Esophagus (tissue), 2 donors: ENCODE data around the gene RASSF8. TPM values are rescaled to one million over a fixed set of nuclear protein-coding genes. Genes with fewer than 3 reads are reported as not detected.

Experiments
- H3K27ac ChIP-seq, 2 donors: one replicate each; pipeline ENCODE4 v1.5.1; 2013; ENCODE audit warnings: low read depth in 2 of 2, mild to moderate bottlenecking in 2 of 2, inconsistent platforms in 1 of 2, low read length in 1 of 2, moderate library complexity in 1 of 2
- H3K27me3 ChIP-seq, 2 donors: one replicate each; pipeline ENCODE4 v1.6.1; 2013; ENCODE audit warnings: low read length in 2 of 2, control low read depth in 1 of 2, mild to moderate bottlenecking in 1 of 2; ENCODE audit not compliant: insufficient read depth in 2 of 2, control insufficient read depth in 1 of 2
- H3K36me3 ChIP-seq, 2 donors: one replicate each; pipeline ENCODE4 v1.6.1; 2013; ENCODE audit warnings: low read length in 1 of 2; ENCODE audit not compliant: control insufficient read depth in 2 of 2, insufficient read depth in 2 of 2
- H3K4me1 ChIP-seq, 2 donors: one replicate each; pipeline ENCODE4 v1.6.1; 2013; ENCODE audit warnings: low read length in 1 of 2; ENCODE audit not compliant: control insufficient read depth in 2 of 2, insufficient read depth in 2 of 2
- H3K4me3 ChIP-seq, 2 donors: one replicate each; pipeline ENCODE4 v1.5.1; 2013; ENCODE audit warnings: low read length in 2 of 2, mild to moderate bottlenecking in 2 of 2, low read depth in 1 of 2, moderate library complexity in 1 of 2
- H3K9me3 ChIP-seq, 2 donors: one replicate each; pipeline ENCODE4 v1.6.1; 2013; ENCODE audit warnings: mild to moderate bottlenecking in 2 of 2, low read depth in 1 of 2, low read length in 1 of 2, moderate library complexity in 1 of 2; ENCODE audit not compliant: control insufficient read depth in 2 of 2, insufficient read depth in 1 of 2
- WGBS, 2 donors: extraction: QIAGEN DNeasy Blood & Tissue Kit; methylation state at CpG; one replicate each; pipeline ENCODE4 v1.1.7; 2013; 5-methylcytosine and 5-hydroxymethylcytosine counted together
- polyA plus RNA-seq, 2 donors: library from polyadenylated mRNA; stranded (reverse); fragments of 200-250 nt; gene quantifications; one replicate each; pipeline ENCODE4 v1.2.3, GENCODE V29; 2013
- donor health status: healthy with polysubstance abuse.
- donor health status: Bipolar disorder and iron deficiency.

The RASSF8 gene
- polyA plus RNA-seq, 2 donors = 0.83 to 1.8 TPM

- WGBS, 2 donors = 67 to 68% methylated on average over 2 of the region's 2 CpGs
- H3K4me1 ChIP-seq = no peaks in the 10 kb centered on the region
- no peaks in the 10 kb centered on the region for H3K27me3 ChIP-seq
- no peak overlapping the region for H3K27ac ChIP-seq
- H3K36me3 ChIP-seq = no peaks in the 10 kb centered on the region
- no peak overlapping the region for H3K4me3 ChIP-seq
- no peaks in the 10 kb centered on the region for H3K9me3 ChIP-seq
Observed at GRCh38 chr12:26088998-26089397, 130.5 kb downstream of the RASSF8 start.

DNA sequence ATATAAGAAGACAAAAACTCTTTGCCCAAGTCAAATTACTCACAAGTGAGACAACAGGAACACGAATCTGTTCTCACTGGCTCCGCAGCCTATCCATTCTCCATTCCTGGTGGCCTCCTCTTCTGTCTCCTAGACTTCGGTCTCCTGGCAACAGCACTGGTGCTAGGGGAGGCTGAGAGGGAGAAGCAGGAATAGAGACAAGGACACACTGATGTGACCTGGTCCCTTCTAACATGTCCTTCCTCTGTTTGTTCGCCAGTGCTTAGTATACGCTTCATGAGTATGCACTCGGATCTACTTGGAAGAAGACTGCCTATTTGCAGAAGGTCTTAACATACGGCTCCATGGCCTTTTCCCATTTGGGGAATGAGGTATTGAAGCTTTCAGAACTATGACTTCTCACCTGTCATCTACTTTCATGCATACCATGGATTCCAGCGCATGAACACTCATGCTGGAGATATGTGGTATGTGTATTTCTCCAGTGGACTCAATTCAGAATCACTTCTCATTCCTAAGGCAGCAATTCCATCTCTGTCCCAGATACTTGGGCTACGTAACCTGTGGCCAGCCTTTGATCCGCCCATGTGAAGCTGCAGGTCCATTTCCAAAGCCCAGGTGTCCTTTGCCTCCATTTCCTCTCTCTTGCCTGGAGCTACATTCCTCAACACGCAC lies 132.5 kb downstream of the RASSF8 start:
- Histone ChIP-seq H3K4me3 (no peak overlapping the region), H3K4me1 (no peaks in the 10 kb centered on the region), H3K27ac (no peak overlapping the region), H3K9me3 (no peaks in the 10 kb centered on the region), H3K27me3 (no peaks in the 10 kb centered on the region), H3K36me3 (no peaks in the 10 kb centered on the region)
- WGBS, 2 donors = 84 to 89% methylated on average over 11 of the region's 11 CpGs

DNA sequence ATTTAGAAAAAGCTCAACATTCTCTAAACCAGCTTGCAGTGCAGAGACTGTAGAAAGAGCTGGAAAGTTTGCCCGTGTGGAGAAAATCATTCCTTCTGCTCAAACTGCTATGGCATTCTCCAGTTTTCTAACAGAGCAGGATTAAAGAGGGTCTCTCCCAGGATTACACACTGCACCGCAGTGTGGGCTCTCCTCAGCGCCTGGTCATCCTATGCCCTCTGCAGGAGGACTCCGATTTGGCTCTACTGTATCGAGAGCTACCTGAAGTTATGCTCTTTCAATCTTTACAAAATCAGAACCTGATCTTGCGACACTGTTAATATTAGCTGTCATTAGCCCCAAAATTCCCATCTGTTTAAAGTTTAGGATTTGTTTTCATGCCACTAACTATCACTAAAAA lies 133.3 kb downstream of the RASSF8 start:
- no peak overlapping the region for H3K4me3 ChIP-seq
- no peaks in the 10 kb centered on the region for H3K4me1 ChIP-seq
- H3K36me3 ChIP-seq = no peaks in the 10 kb centered on the region
- H3K9me3 ChIP-seq = no peaks in the 10 kb centered on the region
- H3K27me3 ChIP-seq = no peaks in the 10 kb centered on the region
- WGBS, 2 donors = 86 to 90% methylated on average over 6 of the region's 6 CpGs
- H3K27ac ChIP-seq = no peak overlapping the region

DNA sequence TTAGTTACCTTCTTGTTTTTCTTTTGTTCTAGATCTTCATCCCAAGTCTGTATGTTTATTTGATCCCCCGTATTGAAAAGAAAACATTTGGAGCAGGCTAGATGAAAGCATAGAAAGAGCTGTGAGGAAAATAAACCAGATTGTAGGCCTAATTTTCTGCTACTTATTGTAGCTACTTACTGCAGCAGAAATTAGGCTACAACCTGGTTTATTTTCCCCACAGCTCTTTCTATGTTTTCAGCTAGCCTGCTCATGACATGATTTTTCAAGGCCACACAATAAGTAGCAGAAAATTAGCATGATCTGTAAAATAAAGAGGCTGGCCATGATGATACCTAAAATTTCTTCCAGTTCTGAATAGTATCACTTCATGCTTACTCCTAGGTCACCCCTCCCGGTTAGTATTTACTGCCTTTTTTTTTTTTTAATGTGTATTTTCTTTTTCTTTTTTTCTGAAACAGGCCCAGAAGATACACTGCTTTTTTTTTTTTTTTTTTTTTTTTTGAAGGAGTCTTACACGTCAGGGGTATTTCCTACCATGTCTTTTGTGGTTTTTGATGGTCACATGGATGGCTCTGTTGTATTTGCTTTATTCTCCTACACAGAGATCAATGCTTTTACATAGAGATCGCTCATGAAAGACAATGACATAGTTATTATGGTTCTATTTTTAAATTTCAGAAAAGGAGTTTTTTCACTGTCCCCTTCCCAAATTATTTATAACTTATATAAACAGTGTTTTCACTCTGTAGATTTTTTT lies 134.0 kb downstream of the RASSF8 start:
- H3K9me3 ChIP-seq = no peaks in the 10 kb centered on the region
- no peaks in the 10 kb centered on the region for H3K36me3 ChIP-seq
- 74% methylated on average over 4 of the region's 4 CpGs for WGBS, 2 donors
- H3K27ac ChIP-seq = no peak overlapping the region
- no peaks in the 10 kb centered on the region for H3K4me1 ChIP-seq
- H3K27me3 ChIP-seq = no peaks in the 10 kb centered on the region
- H3K4me3 ChIP-seq = no peak overlapping the region

DNA sequence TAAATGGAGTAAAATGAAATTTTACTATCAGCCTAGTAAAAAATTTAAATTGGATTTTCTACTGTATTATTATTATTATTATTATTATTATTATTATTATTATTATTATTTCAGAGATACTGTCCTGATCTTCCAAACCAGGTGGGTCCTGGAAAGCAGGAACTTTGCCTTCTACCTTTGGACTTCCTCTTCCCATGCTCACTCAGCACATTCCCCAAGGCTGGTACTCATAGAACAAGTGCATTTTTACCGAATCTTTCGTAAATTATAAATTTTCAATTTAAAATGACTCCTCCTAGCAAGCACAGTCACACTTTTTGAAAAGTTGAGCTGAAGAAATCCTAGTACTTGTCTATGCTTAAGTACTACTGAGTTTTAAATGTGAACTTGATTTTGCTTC lies 136.7 kb downstream of the RASSF8 start:
- Histone ChIP-seq H3K9me3 (no peaks in the 10 kb centered on the region), H3K4me1 (no peaks in the 10 kb centered on the region)
- 93% methylated on average over 2 of the region's 2 CpGs for WGBS, 2 donors

GRCh38 chr12:26096036-26096435 lies 137.6 kb downstream of the RASSF8 start:
- H3K27me3 ChIP-seq = no peaks in the 10 kb centered on the region
- H3K4me1 ChIP-seq = no peaks in the 10 kb centered on the region
- H3K4me3 ChIP-seq = no peak overlapping the region
- H3K36me3 ChIP-seq = no peaks in the 10 kb centered on the region
- 94 to 95% methylated on average over 2 of the region's 2 CpGs for WGBS, 2 donors
- H3K27ac ChIP-seq = no peak overlapping the region
- H3K9me3 ChIP-seq = no peaks in the 10 kb centered on the region

More for the DNA sequence above, 136.7 kb downstream of the RASSF8 start:
- no peak overlapping the region for H3K4me3 ChIP-seq
- H3K27me3 ChIP-seq = no peaks in the 10 kb centered on the region
- no peaks in the 10 kb centered on the region for H3K36me3 ChIP-seq
- no peak overlapping the region for H3K27ac ChIP-seq

GRCh38 chr12:26097046-26097878 lies 138.8 kb downstream of the RASSF8 start:
- Histone ChIP-seq H3K9me3 (no peaks in the 10 kb centered on the region), H3K4me3 (no peak overlapping the region), H3K27ac (no peak overlapping the region), H3K27me3 (no peaks in the 10 kb centered on the region), H3K36me3 (no peaks in the 10 kb centered on the region), H3K4me1 (no peaks in the 10 kb centered on the region)
- WGBS, 2 donors = 14 to 16% methylated on average over 6 of the region's 6 CpGs

GRCh38 chr12:26100666-26101349 lies 142.3 kb downstream of the RASSF8 start:
- H3K4me3 ChIP-seq = no peak overlapping the region
- 54 to 65% methylated on average over 8 of the region's 8 CpGs for WGBS, 2 donors
- H3K27ac ChIP-seq = no peak overlapping the region
- H3K9me3 ChIP-seq = no peaks in the 10 kb centered on the region
- H3K36me3 ChIP-seq = no peaks in the 10 kb centered on the region
- no peaks in the 10 kb centered on the region for H3K4me1 ChIP-seq
- no peaks in the 10 kb centered on the region for H3K27me3 ChIP-seq

DNA sequence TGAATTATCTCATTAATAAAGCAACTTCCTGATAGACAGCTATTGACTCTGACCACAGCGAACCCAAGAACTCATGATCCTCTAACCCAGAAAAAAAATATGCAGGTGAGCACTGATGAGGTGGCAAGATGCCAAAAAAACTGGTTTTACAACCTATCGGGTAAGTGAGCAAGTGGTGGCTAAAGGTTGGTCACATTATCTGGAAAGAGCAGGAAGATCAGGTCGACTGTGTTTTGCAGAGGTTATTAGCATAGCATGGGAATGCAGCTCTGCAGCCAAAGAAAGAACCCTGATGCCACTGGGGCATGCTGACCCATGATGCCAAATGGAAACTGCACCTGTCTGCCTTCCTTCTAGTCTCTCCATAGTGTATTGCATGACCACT lies 142.9 kb downstream of the RASSF8 start:
- H3K36me3 ChIP-seq = no peaks in the 10 kb centered on the region
- no peak overlapping the region for H3K4me3 ChIP-seq
- H3K27ac ChIP-seq = no peak overlapping the region
- no peaks in the 10 kb centered on the region for H3K27me3 ChIP-seq
- no peaks in the 10 kb centered on the region for H3K4me1 ChIP-seq
- H3K9me3 ChIP-seq = no peaks in the 10 kb centered on the region
- WGBS, 2 donors = 35 to 36% methylated on average over 3 of the region's 3 CpGs
